HG02623 (cell line): Measurements from ENCODE around the gene ZGPAT.

Experiments used
- ATAC-seq: cut with Tn5 transposase; IDR thresholded peaks from one replicate; pipeline ENCODE4 v1.9.1; 2021; ENCODE audit warnings: moderate library complexity; ENCODE audit not compliant: unreplicated experiment

Gene ZGPAT

DNA sequence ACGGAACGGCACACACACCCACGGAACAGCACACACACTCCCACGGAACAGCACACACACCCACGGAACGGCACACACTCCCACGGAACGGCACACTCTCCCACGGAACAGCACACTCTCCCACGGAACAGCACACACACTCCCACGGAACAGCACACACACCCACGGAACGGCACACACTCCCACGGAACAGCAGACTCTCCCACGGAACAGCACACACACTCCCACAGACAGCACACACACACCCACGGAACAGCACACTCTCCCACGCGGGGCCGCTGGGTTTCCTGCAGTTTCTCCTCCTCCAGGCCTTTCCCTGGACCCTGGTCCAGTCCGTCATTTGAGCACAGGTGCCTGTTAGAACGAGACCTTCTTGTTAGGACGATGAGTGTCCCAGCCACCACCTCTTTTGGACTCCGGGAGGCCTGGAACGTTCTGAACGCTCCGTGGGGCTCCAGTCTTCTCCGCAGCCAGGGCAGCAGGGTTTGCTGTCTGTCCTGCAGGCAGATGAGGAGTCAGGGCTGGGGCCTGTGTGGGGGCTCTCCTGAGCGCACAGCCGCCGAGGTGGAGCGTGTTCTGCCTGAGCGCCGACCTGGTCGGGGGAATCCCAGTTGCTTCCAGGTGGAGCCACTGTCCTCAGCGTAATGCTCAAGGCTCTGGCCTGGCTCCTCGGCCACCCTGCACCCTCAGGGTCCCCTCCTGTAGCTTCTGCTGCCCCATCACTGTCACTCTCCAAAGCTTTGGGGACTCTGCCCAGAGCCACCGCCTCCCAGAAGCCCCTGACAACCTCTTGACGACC lies 29.0 kb upstream of the ZGPAT start:
- ATAC-seq, result no peak

GRCh38 chr20:63679799-63680305 lies 28.0 kb upstream of the ZGPAT start:
- no peak for ATAC-seq

DNA sequence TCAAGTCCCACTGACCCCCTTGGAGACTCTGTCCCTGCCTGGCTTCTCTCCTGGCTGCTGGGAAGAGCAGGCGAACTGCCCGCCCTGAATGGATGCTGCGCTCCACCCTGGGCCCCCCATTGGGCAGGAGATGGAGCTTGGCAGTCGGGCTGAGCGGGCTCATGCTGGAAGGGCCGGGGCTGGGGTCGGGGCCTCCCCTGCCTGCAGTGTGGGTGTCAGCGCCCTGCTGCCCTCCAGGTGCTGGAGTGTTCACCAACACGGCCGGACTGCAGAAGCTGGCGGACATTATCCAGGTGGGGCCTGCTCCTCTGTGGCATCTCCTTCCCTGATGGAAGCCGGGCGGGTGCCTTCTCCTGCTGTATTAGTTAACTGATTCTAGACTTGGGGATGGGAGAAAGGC lies 27.4 kb upstream of the ZGPAT start:
- no peak for ATAC-seq

GRCh38 chr20:63680857-63681608 lies 26.8 kb upstream of the ZGPAT start:
- no peak for ATAC-seq

- no peak for ATAC-seq
These were observed 26.2 kb upstream of the ZGPAT start for GRCh38 chr20:63681609-63682142.

DNA sequence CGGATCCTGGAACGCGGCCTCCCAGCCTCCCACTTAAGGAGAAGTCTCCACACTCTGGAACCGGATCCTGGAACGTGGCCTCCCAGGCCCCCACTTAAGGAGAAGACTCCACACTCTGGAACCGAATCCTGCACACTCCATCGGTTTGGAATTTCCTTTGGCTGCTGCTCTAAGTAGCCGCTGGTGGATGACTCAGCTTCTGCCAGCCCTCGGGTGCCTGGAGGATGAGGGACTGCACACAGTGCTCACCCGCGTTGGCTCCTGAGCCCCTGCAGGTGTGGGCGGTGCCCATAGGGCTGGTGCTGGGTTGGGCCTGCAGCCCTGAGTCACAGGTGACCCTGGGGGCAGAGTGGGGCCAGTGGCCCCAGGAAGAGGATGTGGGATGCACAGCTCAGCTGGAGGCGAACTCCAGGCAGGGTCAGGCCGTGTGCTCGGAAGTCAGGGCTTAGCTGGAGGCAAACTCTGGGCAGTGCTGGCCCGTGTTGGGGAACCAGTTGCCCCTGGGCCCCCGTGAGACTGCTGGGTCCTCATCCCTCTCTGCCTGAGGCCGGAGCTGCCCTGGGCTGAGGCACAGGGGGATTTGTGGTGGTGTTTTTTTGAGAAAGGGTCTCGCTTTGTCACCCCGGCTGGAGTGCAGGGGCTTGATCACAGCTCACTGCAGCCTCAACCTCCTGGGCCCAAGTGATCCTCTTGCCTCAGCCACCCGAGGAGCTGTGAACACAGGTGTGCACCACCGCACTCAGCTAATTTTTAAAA lies 25.3 kb upstream of the ZGPAT start:
- ATAC-seq, result no peak

- ATAC-seq, result no peak
These were observed 22.4 kb upstream of the ZGPAT start for GRCh38 chr20:63685269-63686026.

GRCh38 chr20:63686094-63686491 lies 21.7 kb upstream of the ZGPAT start:
- ATAC-seq, result no peak

DNA sequence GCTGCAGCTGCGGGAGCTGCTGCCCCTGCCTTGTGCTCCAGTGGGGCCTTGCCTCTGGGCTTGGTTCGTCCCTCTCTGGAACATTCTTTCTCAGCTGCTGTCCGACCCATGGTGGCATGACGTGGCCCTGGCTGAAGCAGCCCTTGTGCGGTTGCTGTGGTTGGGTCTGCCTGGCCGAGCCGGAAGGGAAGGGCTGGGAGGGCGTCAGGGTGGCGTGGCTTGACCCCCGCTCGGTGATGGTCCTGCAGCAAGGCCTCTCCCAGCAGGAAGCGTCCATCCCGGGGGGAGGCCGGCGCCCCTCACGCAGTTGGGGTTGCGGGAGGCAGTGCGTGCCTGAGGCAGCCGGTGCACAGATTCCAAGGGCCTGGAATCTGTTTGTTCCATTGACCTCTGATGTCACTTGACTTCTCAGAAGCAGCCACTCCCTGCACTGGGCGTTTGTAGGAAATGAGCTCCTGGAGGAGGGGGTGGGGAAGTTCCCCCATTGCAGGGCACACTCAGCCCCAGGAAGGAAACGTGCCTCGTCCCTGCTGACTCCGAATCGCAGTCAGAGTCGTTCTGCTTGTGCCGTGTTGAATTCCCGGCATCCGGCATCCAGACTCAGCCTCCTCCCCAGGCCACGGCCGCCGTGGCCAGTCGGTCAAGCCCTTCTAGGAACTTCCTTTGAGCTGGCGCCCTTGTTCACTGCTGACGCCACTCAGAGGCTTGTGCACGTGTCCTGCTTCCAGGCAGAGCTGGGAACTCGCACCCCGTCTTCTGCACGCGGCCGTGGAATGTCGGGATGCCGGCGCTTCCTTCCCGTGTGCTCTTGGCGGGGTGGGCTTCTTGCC lies 21.1 kb upstream of the ZGPAT start:
- no peak for ATAC-seq

DNA sequence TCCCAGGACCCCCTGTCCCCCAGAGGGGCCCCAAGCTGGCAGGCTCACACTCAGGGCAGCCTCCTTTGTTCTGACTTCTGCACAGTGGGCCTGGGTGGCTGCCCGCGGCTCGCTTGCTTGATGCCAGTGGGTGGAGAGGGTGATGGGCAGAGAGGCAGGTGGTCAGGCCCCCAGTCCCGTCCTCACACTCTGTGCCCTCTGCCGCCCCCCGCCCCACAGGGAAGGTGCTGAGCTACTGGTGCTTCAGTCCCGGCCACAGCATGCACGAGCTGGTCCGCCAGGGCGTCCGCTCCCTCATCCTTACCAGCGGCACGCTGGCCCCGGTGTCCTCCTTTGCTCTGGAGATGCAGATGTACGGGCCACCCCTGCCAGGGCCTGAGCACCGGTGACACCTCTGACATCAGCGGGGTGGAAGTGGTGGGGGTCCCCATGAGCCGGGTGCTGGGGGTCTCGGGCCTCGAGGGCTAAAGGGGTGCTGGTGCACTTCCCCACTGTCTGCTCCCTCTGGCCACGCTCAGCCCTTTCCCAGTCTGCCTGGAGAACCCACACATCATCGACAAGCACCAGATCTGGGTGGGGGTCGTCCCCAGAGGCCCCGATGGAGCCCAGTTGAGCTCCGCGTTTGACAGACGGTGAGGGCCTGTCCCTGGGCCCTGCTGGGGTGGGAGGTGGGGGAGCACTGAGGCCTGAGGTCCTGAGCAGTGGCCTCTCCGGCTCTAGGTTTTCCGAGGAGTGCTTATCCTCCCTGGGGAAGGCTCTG lies 20.2 kb upstream of the ZGPAT start:
- ATAC-seq, result no peak

DNA sequence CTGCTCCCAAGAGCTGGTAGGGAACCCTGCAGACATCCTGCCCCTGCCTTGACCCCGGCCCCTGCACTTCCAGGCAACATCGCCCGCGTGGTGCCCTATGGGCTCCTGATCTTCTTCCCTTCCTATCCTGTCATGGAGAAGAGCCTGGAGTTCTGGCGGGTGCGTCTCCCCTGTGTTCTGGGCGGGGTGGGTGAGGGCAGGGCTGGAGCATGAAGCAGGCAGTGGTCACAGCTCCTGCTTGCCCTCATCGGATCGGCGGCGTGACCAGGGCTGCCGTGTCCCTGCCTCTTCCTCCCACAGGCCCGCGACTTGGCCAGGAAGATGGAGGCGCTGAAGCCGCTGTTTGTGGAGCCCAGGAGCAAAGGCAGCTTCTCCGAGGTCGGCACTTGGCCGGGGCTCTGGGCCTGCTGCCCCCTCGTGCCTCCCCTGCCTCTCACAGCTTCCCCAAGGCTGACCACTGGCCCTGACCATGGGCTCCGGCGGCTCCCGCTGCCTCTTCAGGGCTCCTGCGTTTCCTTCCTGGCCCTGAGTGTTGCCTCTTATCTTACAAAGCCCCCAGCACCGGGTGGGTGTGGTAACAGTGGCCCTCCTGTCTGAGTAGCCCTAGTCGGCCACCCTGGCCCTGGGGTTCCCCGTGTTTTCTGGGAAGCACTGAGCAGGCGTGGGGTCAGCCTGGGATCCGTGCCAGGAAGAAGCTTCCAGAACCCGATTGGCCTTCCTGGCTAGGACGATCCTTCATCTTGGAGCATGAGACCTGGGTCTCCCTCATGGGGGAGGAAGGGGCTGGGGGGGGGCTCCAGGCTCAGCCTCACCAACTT lies 19.4 kb upstream of the ZGPAT start:
- ATAC-seq, result no peak

GRCh38 chr20:63689046-63690002 lies 18.5 kb upstream of the ZGPAT start:
- no peak for ATAC-seq

DNA sequence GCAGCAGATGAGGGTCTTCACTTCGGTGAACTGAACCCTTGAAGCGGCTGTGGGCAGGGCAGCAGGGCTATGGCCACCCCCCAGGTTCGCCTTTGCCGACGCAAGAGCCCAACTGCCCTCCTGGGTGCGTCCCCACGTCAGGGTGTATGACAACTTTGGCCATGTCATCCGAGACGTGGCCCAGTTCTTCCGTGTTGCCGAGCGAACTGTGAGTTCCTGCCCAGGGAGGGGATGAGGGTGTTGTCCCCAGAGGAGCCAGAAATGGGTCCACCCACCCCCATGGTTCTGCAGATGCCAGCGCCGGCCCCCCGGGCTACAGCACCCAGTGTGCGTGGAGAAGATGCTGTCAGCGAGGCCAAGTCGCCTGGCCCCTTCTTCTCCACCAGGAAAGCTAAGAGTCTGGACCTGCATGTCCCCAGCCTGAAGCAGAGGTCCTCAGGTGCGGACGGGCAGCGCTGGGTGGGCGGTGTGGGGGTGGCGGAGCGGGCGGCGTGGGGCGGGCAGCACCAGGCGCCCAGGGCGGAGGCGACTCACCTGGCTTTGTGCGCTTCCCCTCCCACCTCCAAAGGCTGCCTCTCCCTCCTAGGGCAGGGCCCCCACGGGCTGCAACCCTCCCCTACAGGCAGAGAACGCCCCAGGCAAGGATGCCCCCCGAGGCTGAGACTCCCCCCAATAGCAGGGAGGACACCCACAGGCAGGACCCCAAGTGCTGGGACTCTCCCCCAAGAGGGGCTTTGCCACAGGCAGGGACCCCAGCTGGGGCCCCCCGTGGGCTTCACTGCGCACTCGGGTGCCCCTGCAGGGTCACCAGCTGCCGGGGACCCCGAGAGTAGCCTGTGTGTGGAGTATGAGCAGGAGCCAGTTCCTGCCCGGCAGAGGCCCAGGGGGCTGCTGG lies 17.6 kb upstream of the ZGPAT start:
- ATAC-seq, result no peak

- no peak for ATAC-seq
These were observed 16.7 kb upstream of the ZGPAT start for GRCh38 chr20:63690898-63691710.
